ENCODE measurements around the gene DRC3. TPM values are rescaled to one million over a fixed set of nuclear protein-coding genes. Genes with fewer than 3 reads are reported as not detected.

DRC3 gene
- polyA plus RNA-seq, 1 donor (not counting 4 experiments of a cell fraction or from before 2014, with no cell fraction given), result 0.69 TPM

GRCh38 chr17:18045691-18046350 is 73.2 kb downstream of the DRC3 start:
- Histone ChIP-seq H3K4me2 (ENCODE audit: control insufficient read depth, extremely low read depth, insufficient read depth, low read depth, low read length) (no peak overlapping the region), H3K9me3 (ENCODE audit: control insufficient read depth, low read depth, low read length) (no peaks in the 10 kb centered on the region), H4K20me1 (ENCODE audit: control insufficient read depth, extremely low read depth, insufficient read depth, low read length) (no peaks in the 10 kb centered on the region), H3K4me1 (ENCODE audit: control insufficient read depth, extremely low read depth, insufficient read depth, low read length) (peaks cover 15% of the 10 kb centered on the region), H3K9me1 (ENCODE audit: control insufficient read depth, extremely low read depth, insufficient read depth, low read length) (no peaks in the 10 kb centered on the region), H2AFZ (ENCODE audit: control insufficient read depth, low read length) (no peak overlapping the region), H3K9ac (ENCODE audit: control insufficient read depth, extremely low read depth, insufficient read depth, low read length) (no peak overlapping the region), H3K36me3 (ENCODE audit: control insufficient read depth in 2 of 2, extremely low read depth in 1 of 2, insufficient read depth in 2 of 2, low read length in 2 of 2) (peaks cover 18 to 24% of the 10 kb centered on the region in 2 experiments), H3K79me2 (ENCODE audit: control insufficient read depth, insufficient read depth, low read length) (peaks cover 34% of the 10 kb centered on the region), H3K4me3 (ENCODE audit: control insufficient read depth in 2 of 3, extremely low read depth in 1 of 3, insufficient read depth in 2 of 3, low read depth in 1 of 3, low read length in 3 of 3) (no peak overlapping the region), H3K27ac (ENCODE audit: control insufficient read depth, insufficient read depth, low read length) (no peak overlapping the region), H3K27me3 (ENCODE audit: control insufficient read depth, extremely low read depth, insufficient read depth, low read length) (no peaks in the 10 kb centered on the region)
- dilution Hi-C loops (cut with MboI; ENCODE audit: extremely low pct_ligation_motif_present, low sequenced_read_pairs), result no loop called here
- FAIRE-seq (no peak), DNase-seq (ENCODE audit: low read depth, low spot score) (no peak)
- TF ChIP-seq EZH2 (IDR thresholded peaks at IDR 0.05; ENCODE audit: low read length) (no peak), CTCF (optimal IDR thresholded peaks at IDR 0.05 in 1 of 3, IDR thresholded peaks at IDR 0.05 in 1 of 3, conservative IDR thresholded peaks at IDR 0.05 in 1 of 3; ENCODE audit: extremely low read depth in 1 of 3, insufficient read depth in 2 of 3, low read length in 3 of 3) (no peak)

GRCh38 chr17:18055597-18055996 is 82.9 kb downstream of the DRC3 start:
- FAIRE-seq (no peak), DNase-seq (ENCODE audit: low read depth, low spot score) (no peak)
- Histone ChIP-seq H3K4me3 (ENCODE audit: control insufficient read depth in 2 of 3, extremely low read depth in 1 of 3, insufficient read depth in 2 of 3, low read depth in 1 of 3, low read length in 3 of 3) (no peak overlapping the region), H3K36me3 (ENCODE audit: control insufficient read depth in 2 of 2, extremely low read depth in 1 of 2, insufficient read depth in 2 of 2, low read length in 2 of 2) (peaks cover 7 to 14% of the 10 kb centered on the region in 2 experiments), H3K4me1 (ENCODE audit: control insufficient read depth, extremely low read depth, insufficient read depth, low read length) (peaks cover 18% of the 10 kb centered on the region), H3K9me1 (ENCODE audit: control insufficient read depth, extremely low read depth, insufficient read depth, low read length) (no peaks in the 10 kb centered on the region), H3K27ac (ENCODE audit: control insufficient read depth, insufficient read depth, low read length) (no peak overlapping the region), H3K79me2 (ENCODE audit: control insufficient read depth, insufficient read depth, low read length) (no peaks in the 10 kb centered on the region), H3K9me3 (ENCODE audit: control insufficient read depth, low read depth, low read length) (no peaks in the 10 kb centered on the region), H4K20me1 (ENCODE audit: control insufficient read depth, extremely low read depth, insufficient read depth, low read length) (no peaks in the 10 kb centered on the region), H2AFZ (ENCODE audit: control insufficient read depth, low read length) (no peak overlapping the region), H3K27me3 (ENCODE audit: control insufficient read depth, extremely low read depth, insufficient read depth, low read length) (no peaks in the 10 kb centered on the region), H3K9ac (ENCODE audit: control insufficient read depth, extremely low read depth, insufficient read depth, low read length) (no peak overlapping the region), H3K4me2 (ENCODE audit: control insufficient read depth, extremely low read depth, insufficient read depth, low read depth, low read length) (no peak overlapping the region)
- dilution Hi-C loops (cut with MboI; ENCODE audit: extremely low pct_ligation_motif_present, low sequenced_read_pairs), result no loop called here
- TF ChIP-seq EZH2 (IDR thresholded peaks at IDR 0.05; ENCODE audit: low read length), result no peak
- TF ChIP-seq CTCF (optimal IDR thresholded peaks at IDR 0.05 in 1 of 3, IDR thresholded peaks at IDR 0.05 in 1 of 3, conservative IDR thresholded peaks at IDR 0.05 in 1 of 3; ENCODE audit: extremely low read depth in 1 of 3, insufficient read depth in 2 of 3, low read length in 3 of 3), result no peak
